Chondrocyte (in vitro differentiated cells): Measurements from ENCODE around the gene LIX1. TPM values are rescaled to one million over a fixed set of nuclear protein-coding genes. Genes with fewer than 3 reads are reported as not detected.

Experiments used
- DNase-seq: peaks from one replicate; pipeline ENCODE4 v3.0.0; 2021; ENCODE audit warnings: mixed read lengths, low spot score
- H3K27ac Mint-ChIP-seq: one replicate; pipeline ENCODE4 v1.8.0; 2021; ENCODE audit warnings: mild to moderate bottlenecking, moderate library complexity, mixed read lengths; ENCODE audit not compliant: unreplicated experiment
- H3K27me3 Mint-ChIP-seq: 2 replicates; pipeline ENCODE4 v1.8.0; 2021; ENCODE audit warnings: low read depth, mixed read lengths
- H3K36me3 Mint-ChIP-seq: 2 replicates; pipeline ENCODE4 v1.8.0; 2021; ENCODE audit warnings: low read depth, mixed read lengths
- H3K4me1 Mint-ChIP-seq: 2 replicates; pipeline ENCODE4 v1.8.0; 2021; ENCODE audit warnings: low read depth, mild to moderate bottlenecking, mixed read lengths
- H3K4me3 Mint-ChIP-seq: one replicate; pipeline ENCODE4 v1.8.0; 2021; ENCODE audit warnings: mild to moderate bottlenecking, moderate library complexity, mixed read lengths; ENCODE audit not compliant: unreplicated experiment
- H3K9me3 Mint-ChIP-seq: 2 replicates; pipeline ENCODE4 v1.8.0; 2021; ENCODE audit warnings: low read depth, mixed read lengths
- CTCF ChIP-seq: fragments of 200-600 bp; sonication (generic); IDR thresholded peaks from 2 replicates; pipeline ENCODE4 v1.5.0; 2021; ENCODE audit warnings: antibody characterized with exemption, mild to moderate bottlenecking, moderate library complexity
- total RNA-seq: library from RNA; stranded (reverse); gene quantifications from 3 replicates; pipeline ENCODE4 v1.2.1, GENCODE V29; 2021

The LIX1 gene
- total RNA-seq, 1 donor from 2014 or later = 0.20 TPM

GRCh38 chr5:97077246-97077645 lies 65.2 kb downstream of the LIX1 start:
- Mint-ChIP-seq H3K4me1 (peaks cover 8% of the 10 kb centered on the region), H3K4me3 (no peak overlapping the region), H3K9me3 (no peaks in the 10 kb centered on the region), H3K27me3 (no peaks in the 10 kb centered on the region), H3K27ac (no peak overlapping the region), H3K36me3 (no peaks in the 10 kb centered on the region)
- no peak for TF ChIP-seq CTCF
- DNase-seq = no peak

DNA sequence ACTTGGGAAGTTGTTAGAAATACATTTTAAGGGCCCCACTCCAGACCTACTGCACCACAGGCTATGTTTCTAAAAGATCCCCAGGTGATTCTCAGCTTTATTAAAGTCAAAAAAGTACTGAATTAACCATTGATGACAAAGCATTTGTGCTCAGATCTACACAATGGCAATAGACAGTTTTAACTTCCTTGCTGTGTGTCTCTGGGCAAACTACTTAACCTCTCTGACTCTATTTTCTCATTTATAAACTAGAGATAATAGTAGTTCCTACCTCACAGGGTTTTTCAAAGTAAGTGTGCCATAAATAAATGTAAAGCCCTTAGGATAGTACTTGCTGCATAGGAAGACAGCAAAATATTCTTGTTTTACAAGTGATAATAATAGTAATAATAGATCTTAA lies 66.3 kb downstream of the LIX1 start:
- H3K9me3 Mint-ChIP-seq = no peaks in the 10 kb centered on the region
- H3K36me3 Mint-ChIP-seq = no peaks in the 10 kb centered on the region
- no peak overlapping the region for H3K27ac Mint-ChIP-seq
- H3K4me1 Mint-ChIP-seq = peaks cover 8% of the 10 kb centered on the region
- no peak for TF ChIP-seq CTCF
- no peak for DNase-seq
- no peak overlapping the region for H3K4me3 Mint-ChIP-seq
- no peaks in the 10 kb centered on the region for H3K27me3 Mint-ChIP-seq

DNA sequence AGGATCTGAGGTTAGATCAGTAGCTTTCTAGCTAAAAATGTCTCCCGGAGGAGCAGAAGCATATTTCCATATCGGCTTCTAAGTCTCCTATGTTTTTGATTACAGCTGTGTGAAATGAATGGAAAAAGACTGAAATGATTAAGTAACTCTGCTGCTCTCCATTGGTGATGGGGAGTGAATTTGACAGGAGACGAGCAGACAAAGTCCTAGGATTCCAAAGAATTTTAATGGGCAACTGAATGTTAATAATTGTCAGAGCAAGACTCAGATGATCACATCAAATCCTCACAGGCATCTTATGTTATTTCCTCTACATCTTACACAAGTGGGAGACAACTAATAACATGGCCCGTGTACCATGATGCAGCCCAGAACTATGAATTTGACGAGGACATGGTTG lies 66.8 kb downstream of the LIX1 start:
- Mint-ChIP-seq H3K27ac (no peak overlapping the region), H3K4me3 (no peak overlapping the region), H3K9me3 (no peaks in the 10 kb centered on the region), H3K27me3 (no peaks in the 10 kb centered on the region), H3K4me1 (peaks cover 8% of the 10 kb centered on the region), H3K36me3 (no peaks in the 10 kb centered on the region)
- DNase-seq = no peak
- TF ChIP-seq CTCF = no peak

DNA sequence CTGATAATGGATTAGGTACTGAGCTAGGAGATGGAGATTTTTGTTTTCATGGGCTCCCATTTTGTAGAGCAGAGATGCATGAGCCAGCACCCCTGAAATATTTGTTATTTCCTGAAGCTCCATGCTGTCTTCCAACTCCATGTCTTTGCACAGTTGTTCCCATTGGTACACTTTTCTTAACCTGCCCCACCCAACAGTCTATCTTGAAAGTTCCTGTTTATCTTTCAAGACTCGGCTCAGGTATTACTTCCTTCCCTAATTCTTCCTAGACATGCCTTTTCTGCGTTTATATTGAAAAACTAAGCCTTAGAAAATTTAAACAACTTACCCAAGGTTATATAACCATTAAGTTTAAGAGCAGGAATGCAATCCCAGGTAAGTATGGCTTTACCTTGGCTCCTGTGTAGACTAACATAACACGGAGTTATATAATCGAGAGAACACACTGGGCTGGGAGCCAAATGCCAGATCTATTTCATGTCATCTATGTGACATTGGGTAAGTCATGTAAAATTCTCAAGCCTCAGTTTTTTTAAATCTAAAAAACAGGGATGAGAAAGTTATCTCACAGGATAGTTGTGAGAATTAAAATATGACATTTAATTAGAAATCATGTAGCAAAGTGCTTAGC lies 67.4 kb downstream of the LIX1 start:
- Mint-ChIP-seq H3K9me3 (no peaks in the 10 kb centered on the region), H3K4me1 (peaks cover 8% of the 10 kb centered on the region), H3K27ac (no peak overlapping the region), H3K4me3 (no peak overlapping the region), H3K36me3 (no peaks in the 10 kb centered on the region), H3K27me3 (no peaks in the 10 kb centered on the region)
- no peak for TF ChIP-seq CTCF
- no peak for DNase-seq

- H3K27ac Mint-ChIP-seq = no peak overlapping the region
- no peak overlapping the region for H3K4me3 Mint-ChIP-seq
- H3K4me1 Mint-ChIP-seq = peaks cover 8% of the 10 kb centered on the region
- DNase-seq = no peak
- no peaks in the 10 kb centered on the region for H3K9me3 Mint-ChIP-seq
- H3K36me3 Mint-ChIP-seq = no peaks in the 10 kb centered on the region
- TF ChIP-seq CTCF = no peak
- no peaks in the 10 kb centered on the region for H3K27me3 Mint-ChIP-seq
Observed at GRCh38 chr5:97073420-97073819, 69.0 kb downstream of the LIX1 start.
